KMS-11 (cell line): ENCODE data around the gene FGF21.

Experiments
- H2AFZ ChIP-seq: fragments of 200-600 bp; sonication (generic); 2 replicates; pipeline ENCODE4 v1.6.1; 2016; ENCODE audit warnings: antibody characterized with exemption, mixed run types, low read depth
- H3K27ac ChIP-seq: fragments of 200-600 bp; sonication (generic); 2 replicates; pipeline ENCODE4 v1.6.1; 2016; ENCODE audit warnings: mild to moderate bottlenecking, mixed run types
- H3K27me3 ChIP-seq: fragments of 200-600 bp; sonication (generic); 2 replicates; pipeline ENCODE4 v1.6.1; 2017; ENCODE audit warnings: mild to moderate bottlenecking, low read depth, mixed run types, moderate library complexity; ENCODE audit not compliant: insufficient read depth
- H3K36me3 ChIP-seq: fragments of 200-600 bp; sonication (generic); 2 replicates; pipeline ENCODE4 v1.6.1; 2017; ENCODE audit warnings: mild to moderate bottlenecking, mixed run types; ENCODE audit not compliant: insufficient read depth
- H3K4me1 ChIP-seq: fragments of 200-600 bp; sonication (generic); 2 replicates; pipeline ENCODE4 v1.6.1; 2016; ENCODE audit warnings: mild to moderate bottlenecking, low read depth, mixed run types; ENCODE audit not compliant: poor library complexity, severe bottlenecking
- H3K4me2 ChIP-seq: fragments of 200-600 bp; sonication (generic); 2 replicates; pipeline ENCODE4 v1.7.0; 2016; ENCODE audit warnings: mild to moderate bottlenecking, mixed run types
- H3K4me3 ChIP-seq: fragments of 200-600 bp; sonication (generic); IDR thresholded peaks from 2 replicates; pipeline ENCODE4 v1.6.1; 2017; ENCODE audit warnings: low read depth, low read length, mixed read lengths; ENCODE audit not compliant: insufficient read depth
- H3K79me2 ChIP-seq: fragments of 200-600 bp; sonication (generic); 2 replicates; pipeline ENCODE4 v1.6.1; 2016; ENCODE audit warnings: low read depth, mixed run types; ENCODE audit not compliant: insufficient read depth
- H3K9ac ChIP-seq: fragments of 200-600 bp; sonication (generic); 2 replicates; pipeline ENCODE4 v1.6.1; 2016; ENCODE audit warnings: mild to moderate bottlenecking, mixed run types
- H4K20me1 ChIP-seq: fragments of 200-600 bp; sonication (generic); 2 replicates; pipeline ENCODE4 v1.6.1; 2016; ENCODE audit warnings: mild to moderate bottlenecking, mixed run types; ENCODE audit not compliant: insufficient read depth
- CTCF ChIP-seq: fragments of 200-600 bp; sonication (generic); conservative IDR thresholded peaks from 2 replicates; pipeline ENCODE4 v1.6.1; 2017; ENCODE audit warnings: low read depth, mild to moderate bottlenecking, antibody characterized with exemption, low read length, moderate library complexity, mixed read lengths

FGF21 gene

GRCh38 chr19:48755084-48755641, at the start of gene FGF21:
FGF21 (plus strand) TSS chr19:48755524; CDS start chr19:48756237, 713 bp downstream.
- Histone ChIP-seq H3K9ac (no peak within 1 kb of the TSS), H4K20me1 (no peaks in the 10 kb centered on the region), H3K4me3 (no peak within 1 kb of the TSS), H3K36me3 (no peaks in the 10 kb centered on the region), H3K4me1 (peaks cover 14% of the 10 kb centered on the region), H3K27ac (no peak within 1 kb of the TSS), H3K27me3 (peaks cover 49% of the 10 kb centered on the region), H3K79me2 (no peaks in the 10 kb centered on the region), H2AFZ (no peak within 1 kb of the TSS), H3K4me2 (no peak within 1 kb of the TSS)
- no peak for TF ChIP-seq CTCF

GRCh38 chr19:48708471-48708870, 46.9 kb upstream of the FGF21 start:
- peaks cover 6% of the 10 kb centered on the region for H3K4me1 ChIP-seq
- no peaks in the 10 kb centered on the region for H4K20me1 ChIP-seq
- no peaks in the 10 kb centered on the region for H3K36me3 ChIP-seq
- H3K4me2 ChIP-seq = no peak overlapping the region
- no peaks in the 10 kb centered on the region for H3K79me2 ChIP-seq
- H2AFZ ChIP-seq = no peak overlapping the region
- no peak overlapping the region for H3K4me3 ChIP-seq
- no peak for TF ChIP-seq CTCF
- peaks cover 12% of the 10 kb centered on the region; the same call in 1 of the 2 replicates for H3K27me3 ChIP-seq
- no peak overlapping the region for H3K9ac ChIP-seq
- no peak overlapping the region for H3K27ac ChIP-seq

GRCh38 chr19:48711106-48711662, 44.1 kb upstream of the FGF21 start:
- Histone ChIP-seq H3K4me1 (peaks cover 11% of the 10 kb centered on the region), H3K36me3 (no peaks in the 10 kb centered on the region), H4K20me1 (no peaks in the 10 kb centered on the region), H3K9ac (no peak overlapping the region), H3K79me2 (no peaks in the 10 kb centered on the region), H2AFZ (no peak overlapping the region), H3K27ac (no peak overlapping the region), H3K4me2 (no peak overlapping the region), H3K4me3 (no peak overlapping the region), H3K27me3 (no peaks in the 10 kb centered on the region; the same call in 1 of the 2 replicates)
- TF ChIP-seq CTCF = no peak

GRCh38 chr19:48713041-48713863, 42.1 kb upstream of the FGF21 start:
- Histone ChIP-seq H3K27ac (no peak overlapping the region), H3K9ac (no peak overlapping the region)

More at GRCh38 chr19:48713041-48713863, 42.1 kb upstream of the FGF21 start:
- H3K79me2 ChIP-seq = no peaks in the 10 kb centered on the region
- no peak overlapping the region for H3K4me3 ChIP-seq
- no peaks in the 10 kb centered on the region; the same call in 1 of the 2 replicates for H3K27me3 ChIP-seq
- H4K20me1 ChIP-seq = no peaks in the 10 kb centered on the region
- no peaks in the 10 kb centered on the region for H3K36me3 ChIP-seq
- peak overlapping the region; percentile 92 for H2AFZ ChIP-seq
- peaks cover 11% of the 10 kb centered on the region for H3K4me1 ChIP-seq
- no peak for TF ChIP-seq CTCF
- peak overlapping the region; percentile 78 for H3K4me2 ChIP-seq
